SU-DHL-6 (cell line): ENCODE measurements around the gene TPK1.

Source experiments
- H2AFZ ChIP-seq: fragments of 200-600 bp; sonication (generic); 2 replicates; pipeline ENCODE4 v1.6.1; 2014; ENCODE audit warnings: low read depth, mild to moderate bottlenecking, moderate library complexity, mixed read lengths, antibody characterized with exemption, low read length; ENCODE audit not compliant: severe bottlenecking
- H3F3A ChIP-seq: fragments of 200-600 bp; shearing (Covaris generic); 2 replicates; pipeline ENCODE4 v1.6.0; 2016; ENCODE audit warnings: antibody characterized with exemption, mild to moderate bottlenecking; ENCODE audit not compliant: insufficient read depth
- H3K27ac ChIP-seq: fragments of 200-600 bp; sonication (generic); 2 replicates; pipeline ENCODE4 v1.5.1; 2016; ENCODE audit warnings: low read depth, mild to moderate bottlenecking, low read length, moderate library complexity, mixed read lengths
- H3K27me3 ChIP-seq: fragments of 200-600 bp; sonication (generic), shearing (Covaris generic); 2 replicates; pipeline ENCODE4 v1.6.0; 2014; ENCODE audit warnings: mild to moderate bottlenecking, low read length
- H3K36me3 ChIP-seq: fragments of 200-600 bp; sonication (generic); 2 replicates; pipeline ENCODE4 v1.6.1; 2014; ENCODE audit warnings: mild to moderate bottlenecking, low read length, mixed read lengths
- H3K4me2 ChIP-seq: fragments of 300-600, 200-600 bp; shearing (Covaris generic), sonication (generic); 2 replicates; pipeline ENCODE4 v1.6.0; 2014; ENCODE audit warnings: low read length, low read depth, mild to moderate bottlenecking; ENCODE audit not compliant: poor library complexity, severe bottlenecking
- H3K4me3 ChIP-seq: fragments of 200-600 bp; sonication (generic); 2 replicates; pipeline ENCODE4 v1.5.1; 2014; ENCODE audit warnings: antibody characterized with exemption, low read length, mild to moderate bottlenecking, mixed read lengths; ENCODE audit not compliant: insufficient read depth, poor library complexity, severe bottlenecking
- H3K79me2 ChIP-seq: fragments of 200-600 bp; sonication (generic); 2 replicates; pipeline ENCODE4 v1.6.1; 2014; ENCODE audit warnings: mild to moderate bottlenecking, low read length, moderate library complexity; ENCODE audit not compliant: insufficient read depth
- H3K9ac ChIP-seq: fragments of 200-600 bp; sonication (generic); 2 replicates; pipeline ENCODE4 v1.7.0; 2014; ENCODE audit warnings: mild to moderate bottlenecking, low read length
- H3K9me2 ChIP-seq: fragments of 200-600 bp; sonication (generic); replicated peaks from 2 replicates; pipeline ENCODE4 v1.6.1; 2014; ENCODE audit warnings: low read length; ENCODE audit not compliant: insufficient read depth
- H3K9me3 ChIP-seq: fragments of 200-600 bp; sonication (generic); 2 replicates; pipeline ENCODE4 v1.6.1; 2014; ENCODE audit warnings: low read length, mixed read lengths; ENCODE audit not compliant: insufficient read depth
- H4K20me1 ChIP-seq: fragments of 200-600 bp; sonication (generic); 2 replicates; pipeline ENCODE4 v1.6.1; 2014; ENCODE audit warnings: low read depth, mild to moderate bottlenecking, antibody characterized with exemption, low read length, moderate library complexity, mixed read lengths
- EZH2phosphoT487 ChIP-seq: fragments of 200-600 bp; sonication (generic), shearing (Covaris generic); conservative IDR thresholded peaks from 2 replicates; pipeline ENCODE4 v1.6.1; 2018; ENCODE audit warnings: mild to moderate bottlenecking, antibody characterized with exemption, low read length, moderate library complexity, mixed read lengths
- TF ChIP-seq, protein P1 (sequence below): fragments of 200-600 bp; sonication (generic); IDR thresholded peaks from one replicate; pipeline ENCODE4 v1.5.1; 2017; ENCODE audit warnings: antibody characterized with exemption, mild to moderate bottlenecking, low read length, moderate library complexity; ENCODE audit not compliant: insufficient read depth, poor library complexity, severe bottlenecking

TPK1 gene

DNA sequence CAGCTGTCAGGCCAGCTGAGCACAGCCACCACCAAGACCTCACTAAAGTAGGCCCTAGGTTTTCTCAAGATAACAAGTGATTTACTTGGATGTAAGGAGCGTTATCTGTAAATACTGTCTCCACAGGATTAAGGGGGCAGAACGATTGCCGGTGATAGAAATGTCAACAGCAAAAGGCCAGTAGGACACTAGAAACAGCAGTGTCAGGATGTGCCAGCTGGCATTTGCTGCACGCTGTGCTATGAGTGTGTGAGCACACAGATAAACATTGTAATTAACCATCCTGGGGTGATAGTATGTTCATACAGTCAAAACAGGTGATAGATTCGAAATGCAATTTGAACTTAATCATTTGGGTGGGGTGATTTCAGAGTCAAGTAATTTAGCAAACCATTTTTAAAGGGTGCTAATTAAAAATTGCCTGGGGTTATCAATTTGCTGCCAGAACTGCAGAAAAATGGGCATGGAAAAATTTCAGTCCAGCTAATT lies 396.1 kb downstream of the TPK1 start:
- no peaks in the 10 kb centered on the region for H3K79me2 ChIP-seq
- H3K36me3 ChIP-seq = no peaks in the 10 kb centered on the region
- H3K9ac ChIP-seq = no peak overlapping the region
- no peaks in the 10 kb centered on the region for H3K9me2 ChIP-seq
- H3F3A ChIP-seq = no peaks in the 10 kb centered on the region
- no peak overlapping the region for H3K4me3 ChIP-seq
- H3K27ac ChIP-seq = no peak overlapping the region
- H3K9me3 ChIP-seq = no peaks in the 10 kb centered on the region
- no peak overlapping the region for H3K4me2 ChIP-seq
- no peaks in the 10 kb centered on the region for H4K20me1 ChIP-seq
- TF ChIP-seq, protein P1, sequence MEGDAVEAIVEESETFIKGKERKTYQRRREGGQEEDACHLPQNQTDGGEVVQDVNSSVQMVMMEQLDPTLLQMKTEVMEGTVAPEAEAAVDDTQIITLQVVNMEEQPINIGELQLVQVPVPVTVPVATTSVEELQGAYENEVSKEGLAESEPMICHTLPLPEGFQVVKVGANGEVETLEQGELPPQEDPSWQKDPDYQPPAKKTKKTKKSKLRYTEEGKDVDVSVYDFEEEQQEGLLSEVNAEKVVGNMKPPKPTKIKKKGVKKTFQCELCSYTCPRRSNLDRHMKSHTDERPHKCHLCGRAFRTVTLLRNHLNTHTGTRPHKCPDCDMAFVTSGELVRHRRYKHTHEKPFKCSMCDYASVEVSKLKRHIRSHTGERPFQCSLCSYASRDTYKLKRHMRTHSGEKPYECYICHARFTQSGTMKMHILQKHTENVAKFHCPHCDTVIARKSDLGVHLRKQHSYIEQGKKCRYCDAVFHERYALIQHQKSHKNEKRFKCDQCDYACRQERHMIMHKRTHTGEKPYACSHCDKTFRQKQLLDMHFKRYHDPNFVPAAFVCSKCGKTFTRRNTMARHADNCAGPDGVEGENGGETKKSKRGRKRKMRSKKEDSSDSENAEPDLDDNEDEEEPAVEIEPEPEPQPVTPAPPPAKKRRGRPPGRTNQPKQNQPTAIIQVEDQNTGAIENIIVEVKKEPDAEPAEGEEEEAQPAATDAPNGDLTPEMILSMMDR = no peak
- H3K27me3 ChIP-seq = no peaks in the 10 kb centered on the region
- H2AFZ ChIP-seq = no peak overlapping the region

DNA sequence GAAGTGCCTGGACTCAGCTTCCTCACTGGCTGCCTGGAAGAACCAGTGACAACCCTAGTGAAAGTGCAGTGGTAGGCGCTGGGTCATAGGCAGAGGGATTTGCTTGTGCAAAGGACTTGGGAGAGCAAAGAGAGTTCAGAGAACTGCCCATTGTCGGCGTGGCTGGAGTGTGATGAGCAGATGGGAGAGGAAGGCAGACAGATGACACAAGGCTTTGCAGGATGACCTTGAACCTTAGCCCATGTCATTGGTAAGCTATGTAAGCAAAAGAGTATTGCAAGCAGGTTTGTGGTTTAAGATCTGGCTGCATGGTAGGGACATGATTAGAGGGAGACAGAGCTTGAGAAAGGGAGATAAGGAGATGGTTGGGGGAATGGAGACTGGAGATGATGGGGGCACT lies 397.1 kb downstream of the TPK1 start:
- no peak overlapping the region for H3K4me2 ChIP-seq

DNA sequence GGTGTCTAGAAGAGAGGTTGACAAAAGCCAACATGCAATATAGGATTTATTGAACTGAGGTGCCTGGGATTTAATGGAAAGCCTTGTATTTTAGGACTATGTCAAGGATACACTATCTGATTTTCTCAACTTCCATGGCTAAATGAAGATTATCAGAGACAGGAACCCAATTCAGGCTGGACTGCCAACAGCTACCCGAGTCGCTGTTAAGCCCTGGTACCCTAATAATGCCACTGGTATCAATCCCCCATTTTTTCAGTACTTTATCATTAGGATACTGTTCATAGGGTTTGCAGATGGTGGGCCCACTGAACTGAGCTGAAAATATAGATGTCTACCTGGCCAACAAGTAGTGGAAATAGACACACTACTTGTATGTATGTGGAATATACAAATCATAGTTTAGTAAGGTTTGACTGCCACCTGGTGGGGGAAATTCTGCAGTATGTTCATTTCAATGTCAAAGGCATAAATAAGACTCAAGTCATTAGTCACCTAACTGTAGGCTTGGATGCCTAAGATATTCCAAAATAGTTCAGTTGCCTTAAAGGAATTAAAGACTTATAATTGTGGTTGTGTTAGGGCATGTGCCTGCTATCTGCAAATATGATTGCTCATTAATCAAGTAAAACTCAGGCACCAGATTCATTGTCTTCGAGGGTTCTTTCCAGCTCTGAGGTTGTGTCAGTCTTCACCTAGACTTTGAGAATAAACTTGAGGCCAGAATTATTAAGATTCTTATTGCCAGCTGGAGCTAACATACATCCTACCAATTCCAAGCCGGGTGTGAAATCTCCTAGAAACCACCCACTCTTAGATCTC lies 398.3 kb downstream of the TPK1 start:
- no peaks in the 10 kb centered on the region for H3F3A ChIP-seq
- TF ChIP-seq, protein P1 = peak; percentile 30
- TF ChIP-seq EZH2phosphoT487 = no peak
- no peaks in the 10 kb centered on the region for H3K36me3 ChIP-seq
- H3K27ac ChIP-seq = no peak overlapping the region
- H3K27me3 ChIP-seq = no peaks in the 10 kb centered on the region
- H3K9me3 ChIP-seq = no peaks in the 10 kb centered on the region
- H4K20me1 ChIP-seq = no peaks in the 10 kb centered on the region
- H3K4me2 ChIP-seq = no peak overlapping the region
- H3K79me2 ChIP-seq = no peaks in the 10 kb centered on the region
- H3K4me3 ChIP-seq = no peak overlapping the region
- H2AFZ ChIP-seq = no peak overlapping the region
- no peak overlapping the region for H3K9ac ChIP-seq
- H3K9me2 ChIP-seq = no peaks in the 10 kb centered on the region

More for the DNA sequence above, 397.1 kb downstream of the TPK1 start:
- Histone ChIP-seq H3F3A (no peaks in the 10 kb centered on the region), H3K79me2 (no peaks in the 10 kb centered on the region), H3K36me3 (no peaks in the 10 kb centered on the region), H3K9me2 (no peaks in the 10 kb centered on the region), H3K27ac (no peak overlapping the region), H3K27me3 (no peaks in the 10 kb centered on the region), H3K9ac (no peak overlapping the region), H3K4me3 (no peak overlapping the region), H2AFZ (no peak overlapping the region), H3K9me3 (no peaks in the 10 kb centered on the region), H4K20me1 (no peaks in the 10 kb centered on the region)
- TF ChIP-seq, protein P1 = no peak
- no peak for TF ChIP-seq EZH2phosphoT487
